GM19438 (cell line): ENCODE results near the gene CDKN2B-AS1.

Experiments
- ATAC-seq: cut with Tn5 transposase; IDR thresholded peaks from one replicate; pipeline ENCODE4 v1.9.1; 2021; ENCODE audit warnings: low read depth; ENCODE audit not compliant: unreplicated experiment

CDKN2B-AS1 gene

DNA sequence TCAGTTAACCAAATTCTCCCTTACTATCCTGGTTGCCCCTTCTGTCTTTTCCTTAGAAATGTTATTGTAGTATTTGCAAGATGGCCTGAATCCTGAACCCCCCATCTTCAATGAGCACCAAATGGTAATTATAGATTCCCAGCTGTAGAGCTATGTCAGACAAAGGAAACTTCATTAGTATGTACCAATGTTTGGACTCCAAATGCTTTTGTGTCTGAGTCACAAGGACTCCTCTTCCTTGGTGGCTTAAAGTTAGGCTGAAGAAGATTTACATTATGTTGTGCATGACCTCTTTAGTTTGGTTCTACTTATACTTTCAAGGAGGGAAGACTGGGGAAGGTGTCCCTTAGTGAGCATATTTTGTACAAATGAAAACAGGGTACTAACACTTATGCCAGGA lies 120.4 kb downstream of the CDKN2B-AS1 start:
- no peak for ATAC-seq

DNA sequence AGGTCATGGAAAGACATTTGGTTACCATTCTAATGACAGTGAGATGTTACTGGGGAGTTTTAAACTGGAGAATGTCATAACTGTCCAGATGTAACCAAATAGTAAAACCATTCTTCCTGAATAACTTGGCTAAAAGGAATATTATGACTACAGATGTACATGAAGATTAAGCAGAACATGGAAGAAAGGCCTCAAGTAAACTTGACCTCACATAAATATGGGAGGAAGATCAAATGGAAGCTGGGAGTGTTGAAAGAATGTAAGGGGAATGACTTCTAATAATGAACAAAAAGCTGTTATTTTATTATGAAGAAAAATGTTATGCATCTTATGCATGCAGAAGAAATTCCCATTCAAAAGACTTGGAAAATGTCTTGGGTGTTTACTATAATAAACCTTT lies 122.2 kb downstream of the CDKN2B-AS1 start:
- no peak for ATAC-seq

DNA sequence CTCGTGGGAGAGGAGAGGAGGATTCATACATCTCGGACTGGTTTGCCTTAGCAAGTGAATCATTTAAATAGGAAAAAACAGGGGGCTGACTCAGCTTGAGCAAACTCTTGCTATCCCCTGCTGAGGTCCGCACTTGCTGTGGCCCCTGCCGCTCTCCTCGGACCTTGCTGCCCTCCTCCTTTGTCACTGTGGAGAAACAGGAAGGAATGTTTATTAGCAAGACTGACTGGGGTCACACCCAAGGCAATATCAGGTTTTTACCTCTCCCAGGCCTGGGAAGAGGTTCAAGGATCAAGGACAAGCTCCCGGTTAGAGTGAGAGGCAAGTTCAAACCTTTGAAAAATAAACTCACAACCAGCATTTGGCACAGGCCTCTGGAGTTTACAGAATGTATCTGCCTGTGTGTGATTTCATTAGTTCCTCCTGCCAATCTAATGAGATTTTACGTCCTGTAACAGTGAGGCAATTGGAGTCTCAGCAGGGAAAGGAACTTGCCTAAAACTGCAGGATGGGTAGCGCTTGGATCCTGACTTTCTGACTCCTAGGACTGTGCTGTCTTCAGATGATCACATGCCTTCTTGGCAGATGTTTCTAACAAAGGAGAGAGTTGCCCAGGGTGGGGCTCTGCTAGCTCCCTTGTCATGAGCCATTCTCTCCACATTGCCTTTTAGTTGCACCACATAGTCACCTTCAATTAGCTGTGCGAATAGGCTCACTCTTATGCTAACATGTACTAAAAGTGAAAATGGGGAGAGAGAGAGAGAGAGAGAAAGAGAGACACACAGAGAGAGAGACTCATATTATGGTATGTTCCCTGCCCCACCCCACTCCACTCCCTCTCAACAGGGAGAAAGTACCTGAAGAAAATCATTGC lies 123.2 kb downstream of the CDKN2B-AS1 start:
- no peak for ATAC-seq

DNA sequence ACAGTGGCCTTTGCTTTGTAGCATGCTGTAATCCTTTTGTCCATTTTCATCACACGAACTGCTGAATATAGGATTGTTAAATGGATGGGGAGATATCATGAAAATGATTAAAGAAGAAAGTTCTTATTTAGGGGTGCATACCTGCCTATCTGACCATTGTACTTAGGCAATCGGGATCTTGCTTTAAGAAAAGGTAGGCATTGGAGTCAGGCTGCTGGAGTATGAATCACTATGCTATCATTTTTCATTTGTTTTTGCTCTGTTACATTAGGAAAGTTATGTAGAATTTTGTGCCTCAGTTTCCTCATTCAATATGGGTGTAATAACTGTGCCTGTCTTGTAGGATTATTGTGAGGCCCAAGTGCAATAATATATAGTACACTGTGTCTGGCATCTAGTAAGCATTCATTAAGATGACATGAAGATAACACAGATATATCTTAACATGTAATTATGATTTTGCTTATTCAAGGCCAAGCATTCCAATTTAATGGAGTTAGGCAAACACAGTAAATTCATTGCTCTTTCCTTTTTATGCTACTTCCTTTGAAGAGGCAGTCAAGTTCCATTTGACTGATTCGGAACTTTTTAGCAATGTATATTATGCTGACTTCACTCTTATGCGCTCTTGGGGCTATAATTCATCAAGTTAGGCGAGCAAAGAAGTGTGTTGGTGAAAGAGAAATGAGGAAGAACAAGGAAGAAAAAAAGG lies 124.4 kb downstream of the CDKN2B-AS1 start:
- no peak for ATAC-seq

DNA sequence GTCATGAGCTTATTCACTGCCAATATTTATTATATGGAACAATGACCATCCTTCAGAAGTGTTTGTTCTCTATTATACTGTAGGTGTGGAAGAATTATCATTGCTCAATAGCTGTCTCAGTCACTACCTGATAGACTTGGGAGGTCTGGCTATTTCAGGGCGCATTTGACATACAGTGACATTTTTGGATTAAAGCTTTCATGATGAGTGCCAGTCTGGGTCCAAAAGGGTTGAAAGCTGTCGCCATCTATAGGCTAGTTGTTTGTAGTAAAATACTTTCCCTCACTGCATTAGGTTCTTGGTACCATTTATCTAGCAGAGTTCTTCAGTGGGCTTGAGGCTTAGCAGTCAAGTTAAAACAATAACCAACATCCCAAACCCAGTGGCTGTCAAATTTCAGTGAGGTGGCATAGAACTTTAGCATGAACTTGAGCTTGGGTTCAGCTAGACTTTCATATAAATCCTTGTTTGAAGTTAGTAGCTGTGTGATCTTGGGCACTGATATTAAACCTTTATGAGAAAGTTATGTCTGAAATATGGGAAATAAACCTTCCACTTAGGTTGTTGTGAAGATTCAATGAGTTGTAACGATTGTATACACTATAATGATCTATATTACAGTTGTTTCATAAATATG lies 125.0 kb downstream of the CDKN2B-AS1 start:
- no peak for ATAC-seq

DNA sequence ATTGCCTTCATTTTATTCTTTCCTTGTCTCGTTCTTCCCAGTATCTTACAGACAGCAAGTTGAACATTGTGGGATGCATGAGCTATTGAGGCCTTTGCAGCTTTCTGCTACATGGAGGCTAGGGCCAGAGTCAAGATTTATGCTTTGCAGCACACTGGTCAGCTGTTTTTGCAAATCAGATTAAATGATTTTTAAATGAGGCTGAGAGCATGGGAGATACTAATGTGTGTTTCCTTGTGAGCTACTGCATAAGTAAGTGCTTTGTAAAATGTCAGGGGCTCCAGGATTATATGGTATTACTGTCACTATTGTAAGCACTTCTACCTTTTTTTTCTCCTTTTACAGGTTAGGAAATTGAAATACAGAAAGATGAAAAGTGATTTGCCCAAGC lies 125.6 kb downstream of the CDKN2B-AS1 start:
- ATAC-seq: no peak

DNA sequence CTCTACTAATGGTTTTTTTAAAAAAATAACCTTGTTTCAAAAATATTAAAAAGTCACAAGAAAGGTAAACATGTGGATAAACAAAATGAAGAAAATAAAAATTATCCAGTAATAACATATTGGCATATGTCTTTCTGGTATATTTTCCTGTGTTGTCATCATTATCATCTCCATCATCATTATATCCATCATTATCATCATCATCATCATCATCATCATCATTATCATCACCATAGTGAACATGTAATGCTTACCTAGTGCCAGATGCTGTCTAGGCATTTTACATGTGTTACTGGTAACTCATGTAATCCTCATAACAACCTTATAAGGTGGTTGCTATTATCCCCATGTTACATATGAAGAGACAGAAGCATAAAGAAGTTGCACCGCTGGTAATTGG lies 126.0 kb downstream of the CDKN2B-AS1 start:
- no peak for ATAC-seq

DNA sequence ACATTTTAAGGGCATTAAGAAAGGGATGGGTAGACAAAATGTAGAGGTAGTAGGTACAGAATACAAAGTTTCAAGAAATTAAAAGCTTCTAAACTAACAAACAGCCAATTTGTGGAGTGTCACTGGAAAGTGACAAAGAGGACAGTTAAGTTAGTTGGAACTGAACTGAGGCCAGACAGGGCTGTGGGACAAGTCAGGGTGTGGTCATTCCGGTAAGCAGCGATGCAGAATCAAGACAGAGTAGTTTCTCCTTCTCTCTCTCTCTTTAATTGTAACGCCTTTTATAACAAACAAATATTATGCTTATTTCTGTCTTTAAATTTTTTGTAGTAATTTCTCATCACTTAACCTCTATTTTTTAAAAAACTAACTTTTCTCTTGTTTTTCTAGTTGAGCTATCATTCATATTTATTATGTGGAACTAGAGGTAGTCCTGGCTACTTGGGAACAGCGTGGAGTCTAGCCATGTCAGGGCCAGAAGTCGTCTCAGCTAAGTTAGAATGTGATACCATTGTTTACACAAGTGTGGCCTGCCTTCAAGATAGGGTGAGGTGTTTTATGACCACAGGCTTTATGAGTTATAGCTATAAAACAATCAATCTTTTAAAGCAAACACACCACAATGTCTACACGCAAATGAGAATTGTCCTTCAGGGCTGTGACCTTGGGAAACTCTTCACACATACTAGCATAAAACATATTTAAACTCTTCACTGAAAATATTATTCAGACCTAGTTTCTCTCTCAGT lies 129.8 kb downstream of the CDKN2B-AS1 start:
- no peak for ATAC-seq

DNA sequence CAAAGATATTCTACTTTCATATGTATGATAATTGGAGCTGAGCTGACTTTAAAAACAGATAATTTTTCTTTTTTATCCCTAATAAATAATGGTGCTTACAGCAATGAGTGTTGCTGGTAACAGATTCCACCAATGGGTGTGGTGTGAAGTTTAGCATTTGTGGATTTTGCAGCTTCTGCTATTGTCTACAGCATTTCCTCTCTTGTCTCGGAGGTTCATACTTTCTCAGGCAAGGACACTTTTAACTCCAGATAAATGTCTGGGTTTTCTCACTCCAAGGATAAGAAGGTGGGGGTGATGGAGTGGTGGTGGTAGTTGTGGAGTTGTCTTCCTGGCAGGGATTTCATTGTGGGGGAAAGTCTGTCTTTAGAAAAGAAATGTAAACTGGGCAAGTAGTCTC lies 134.5 kb downstream of the CDKN2B-AS1 start:
- ATAC-seq: no peak

DNA sequence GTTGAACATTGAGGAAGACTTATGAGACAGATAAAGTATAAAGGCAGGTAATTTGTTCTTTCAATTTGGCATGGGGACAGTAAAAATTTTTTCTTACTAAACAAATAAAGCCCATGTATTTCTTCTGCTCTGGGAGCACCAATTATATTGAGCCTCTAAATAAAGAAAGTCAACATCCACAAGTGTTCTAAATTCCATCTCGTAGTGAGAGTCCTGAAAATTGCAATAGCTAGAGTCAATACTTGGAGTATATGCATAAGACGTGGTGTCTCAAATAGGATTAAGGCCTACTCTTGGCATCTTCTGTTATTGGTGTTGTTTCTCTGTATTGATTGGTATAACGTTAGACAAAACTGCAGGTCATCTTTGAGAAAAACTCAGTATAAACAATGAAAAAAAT lies 135.0 kb downstream of the CDKN2B-AS1 start:
- ATAC-seq: no peak

DNA sequence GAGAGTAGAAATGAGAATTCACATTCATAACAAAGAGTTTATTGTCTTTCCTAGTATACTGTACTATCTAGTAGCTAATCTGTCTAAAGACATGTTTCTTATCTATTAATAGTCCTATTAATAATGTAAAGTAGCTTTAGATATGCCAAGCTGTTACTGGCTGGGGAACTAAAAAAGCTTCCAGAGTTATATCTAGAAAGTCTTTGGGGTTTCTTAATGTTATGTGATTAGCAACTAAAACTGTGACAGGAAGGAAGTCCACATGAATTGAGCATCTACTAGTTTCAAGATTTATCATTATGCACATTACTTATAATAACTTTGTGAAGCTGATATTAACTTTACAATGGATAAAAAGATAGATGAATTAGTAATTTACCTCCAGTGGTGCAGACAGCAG lies 137.2 kb downstream of the CDKN2B-AS1 start:
- ATAC-seq: no peak

DNA sequence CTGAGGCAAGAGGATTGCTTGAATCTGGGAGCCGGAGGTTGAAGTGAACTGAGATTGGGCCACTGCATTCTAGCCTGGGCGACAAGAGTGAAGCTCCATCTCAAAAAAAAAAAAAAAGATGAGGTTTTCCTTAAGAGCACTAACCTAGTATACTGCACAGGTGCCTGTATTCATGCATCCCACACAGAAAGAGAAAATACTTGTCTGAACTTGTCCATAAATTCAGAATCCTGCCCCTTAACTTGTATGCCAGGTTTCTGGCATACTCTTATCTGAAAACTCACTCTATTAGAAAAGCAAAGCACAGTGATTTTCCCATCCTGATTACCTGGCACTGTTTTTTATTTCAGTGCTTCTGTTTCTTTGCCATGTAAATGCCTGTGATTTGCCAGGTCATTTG lies 139.8 kb downstream of the CDKN2B-AS1 start:
- no peak for ATAC-seq

DNA sequence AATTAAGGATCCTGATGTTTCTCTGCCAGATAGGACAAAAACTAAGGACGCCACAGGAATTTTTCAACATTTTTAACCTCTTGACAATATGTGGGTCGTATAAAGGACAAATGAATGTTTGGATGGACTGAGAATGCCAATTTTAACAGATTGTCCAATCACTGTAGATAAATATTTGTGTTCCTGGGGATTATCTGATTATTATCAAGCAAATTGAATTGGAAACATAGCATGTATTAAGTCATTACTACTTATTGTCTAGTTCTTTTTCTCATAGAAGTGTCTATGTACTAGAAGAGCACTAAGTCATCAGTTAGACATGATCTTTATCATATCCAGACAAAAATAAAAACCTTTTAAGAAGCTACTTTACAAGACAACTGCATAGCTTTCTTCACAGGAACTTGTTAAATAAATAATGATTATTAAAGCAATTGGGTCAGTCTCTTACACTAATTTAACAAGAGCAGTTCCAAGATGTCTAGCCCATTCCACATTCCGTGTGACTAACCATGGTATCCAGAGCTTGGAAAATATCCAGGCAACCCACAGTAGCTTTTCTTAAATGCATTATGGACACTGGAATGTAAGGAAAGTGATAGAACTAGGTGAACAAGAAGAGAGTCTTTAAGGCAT lies 142.0 kb downstream of the CDKN2B-AS1 start:
- no peak for ATAC-seq

DNA sequence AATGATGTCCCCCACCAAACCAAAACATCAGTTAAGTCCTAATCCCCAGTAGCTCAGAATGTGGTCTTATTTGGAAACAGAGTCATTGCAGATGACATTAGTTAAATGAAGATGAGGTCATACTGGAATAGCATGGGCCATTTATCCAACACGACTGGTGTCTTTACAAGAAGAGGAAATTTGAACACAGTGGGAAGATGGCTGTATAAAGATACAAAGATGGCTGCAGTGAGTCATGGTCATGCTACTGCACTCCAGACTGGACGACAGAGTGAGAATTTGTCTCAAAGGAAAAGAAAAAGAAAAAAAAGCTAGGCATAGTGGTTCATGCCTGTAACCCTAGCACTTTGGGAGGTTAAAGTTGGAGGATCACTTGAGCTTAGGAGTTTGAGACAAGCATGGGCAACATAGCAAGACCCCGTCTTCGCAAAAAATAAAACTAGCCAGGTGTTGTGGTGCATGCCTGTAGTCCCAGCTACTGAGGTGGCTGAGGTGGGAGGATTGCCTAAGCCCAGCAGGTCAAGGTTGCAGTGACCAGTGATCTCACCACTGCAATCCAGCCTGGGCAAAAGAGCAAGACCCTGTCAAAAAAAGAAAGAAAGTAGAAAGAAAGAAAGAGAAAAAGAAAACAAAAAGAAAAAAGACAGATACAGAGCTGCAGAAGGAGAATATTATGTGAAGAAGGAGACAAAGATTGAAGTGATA lies 144.5 kb downstream of the CDKN2B-AS1 start:
- no peak for ATAC-seq

DNA sequence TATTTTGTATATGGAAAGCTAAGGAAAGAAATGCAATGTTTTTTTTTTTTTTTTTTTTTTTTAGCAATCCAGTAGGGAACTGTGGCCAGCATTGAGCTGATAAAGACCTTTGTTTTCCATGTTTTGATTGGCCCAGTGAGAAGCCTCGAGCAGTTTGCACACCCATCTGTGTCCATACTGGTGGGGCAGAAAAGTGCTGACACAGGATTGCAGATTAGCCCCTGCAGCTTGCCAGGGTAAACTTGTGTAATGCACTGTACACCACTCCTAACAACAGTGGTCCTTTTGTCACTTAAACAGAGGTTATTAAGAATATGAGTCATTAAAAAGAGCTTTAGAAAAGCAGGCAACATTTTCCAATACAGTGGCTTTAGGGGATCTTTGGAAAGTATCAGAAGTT lies 147.3 kb downstream of the CDKN2B-AS1 start:
- ATAC-seq: no peak

DNA sequence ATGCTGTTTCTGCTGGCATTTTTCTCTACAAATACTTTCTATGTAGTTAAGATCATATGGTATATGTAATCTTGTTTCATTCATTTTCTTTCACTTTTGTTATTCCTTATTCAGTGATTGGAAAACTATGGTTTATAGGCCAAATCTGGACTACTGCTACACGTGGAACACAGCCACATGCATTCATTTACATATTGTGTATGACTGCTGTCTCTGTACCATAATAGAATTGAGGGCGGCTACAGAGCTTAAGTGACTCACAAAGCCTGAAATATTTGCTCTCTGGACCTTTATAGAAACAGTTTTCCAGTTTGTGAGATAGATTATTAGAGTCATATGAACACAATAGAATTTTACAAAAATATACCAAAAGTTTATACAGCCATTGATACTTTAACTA lies 148.1 kb downstream of the CDKN2B-AS1 start:
- no peak for ATAC-seq

DNA sequence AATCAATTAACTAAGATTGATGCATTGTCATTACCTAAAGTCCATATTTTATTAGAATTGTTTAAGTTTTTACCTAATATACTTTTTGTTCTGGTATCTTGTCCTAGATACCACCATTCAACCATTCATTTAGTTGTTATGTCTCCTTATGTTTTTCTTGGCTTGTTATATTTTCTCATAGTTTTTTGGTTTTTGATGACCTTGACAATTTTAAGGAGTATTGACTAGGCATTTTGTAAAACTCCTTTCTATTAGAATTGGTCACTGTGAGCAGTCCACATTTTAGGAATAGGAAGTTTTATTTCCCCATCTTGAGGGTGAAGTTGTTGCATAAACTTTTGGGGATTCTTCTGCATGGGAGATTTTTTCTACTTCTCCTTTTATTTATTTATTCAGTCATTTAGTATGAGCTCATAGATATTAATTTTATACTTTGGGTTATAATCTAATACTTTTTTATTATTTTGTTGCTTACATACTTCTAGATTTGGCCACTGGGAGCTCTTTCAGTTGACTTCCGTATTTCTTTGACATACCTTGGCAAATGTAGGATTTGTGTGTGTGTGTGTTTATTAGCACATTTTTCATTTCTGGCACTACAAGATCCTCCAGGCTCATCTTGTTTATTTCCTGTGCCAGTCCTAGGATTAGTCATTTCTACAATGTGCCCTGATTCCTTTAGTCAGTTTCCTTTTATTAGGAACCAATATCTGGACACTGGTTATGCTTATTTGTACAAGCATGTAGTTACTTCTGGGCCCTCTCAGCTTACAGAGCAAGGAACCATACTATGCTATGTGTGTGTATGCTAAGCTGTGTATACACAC lies 149.4 kb downstream of the CDKN2B-AS1 start:
- ATAC-seq: no peak

DNA sequence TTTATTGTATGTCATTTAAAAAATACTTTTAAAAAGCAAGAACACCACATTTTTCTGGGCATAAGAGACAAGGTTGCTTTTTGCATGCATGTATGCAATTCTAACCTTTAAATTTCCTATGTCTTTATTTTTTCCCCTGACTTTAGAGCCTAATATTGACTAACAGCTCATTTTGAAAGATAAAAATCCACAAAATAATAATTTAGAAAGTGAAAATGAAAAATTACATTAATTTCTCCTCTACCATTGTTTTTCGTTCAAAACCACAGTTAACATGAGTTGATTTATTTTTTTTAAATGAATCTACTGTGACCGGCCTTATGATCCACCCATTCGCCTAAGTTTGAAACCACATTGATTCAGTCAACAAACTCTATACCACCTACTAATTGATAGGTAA lies 152.0 kb downstream of the CDKN2B-AS1 start:
- no peak for ATAC-seq
